ENCODE data around the gene SMAD7. TPM values are rescaled to one million over a fixed set of nuclear protein-coding genes. Genes with fewer than 3 reads are reported as not detected.

SMAD7 gene
- total RNA-seq, 1 donor from 2014 or later, result 77.6 TPM

- Mint-ChIP-seq H3K27ac (peak overlapping the region; percentile 94), H3K4me1 (peaks cover 41% of the 10 kb centered on the region), H3K9me3 (no peaks in the 10 kb centered on the region), H3K36me3 (peaks cover 10% of the 10 kb centered on the region), H3K4me3 (no peak overlapping the region), H3K27me3 (ENCODE audit: low read depth) (no peaks in the 10 kb centered on the region)
- DNase-seq (ENCODE audit: low spot score in 2 of 2, unreplicated experiment in 2 of 2), result no peak
- TF ChIP-seq, protein P1, sequence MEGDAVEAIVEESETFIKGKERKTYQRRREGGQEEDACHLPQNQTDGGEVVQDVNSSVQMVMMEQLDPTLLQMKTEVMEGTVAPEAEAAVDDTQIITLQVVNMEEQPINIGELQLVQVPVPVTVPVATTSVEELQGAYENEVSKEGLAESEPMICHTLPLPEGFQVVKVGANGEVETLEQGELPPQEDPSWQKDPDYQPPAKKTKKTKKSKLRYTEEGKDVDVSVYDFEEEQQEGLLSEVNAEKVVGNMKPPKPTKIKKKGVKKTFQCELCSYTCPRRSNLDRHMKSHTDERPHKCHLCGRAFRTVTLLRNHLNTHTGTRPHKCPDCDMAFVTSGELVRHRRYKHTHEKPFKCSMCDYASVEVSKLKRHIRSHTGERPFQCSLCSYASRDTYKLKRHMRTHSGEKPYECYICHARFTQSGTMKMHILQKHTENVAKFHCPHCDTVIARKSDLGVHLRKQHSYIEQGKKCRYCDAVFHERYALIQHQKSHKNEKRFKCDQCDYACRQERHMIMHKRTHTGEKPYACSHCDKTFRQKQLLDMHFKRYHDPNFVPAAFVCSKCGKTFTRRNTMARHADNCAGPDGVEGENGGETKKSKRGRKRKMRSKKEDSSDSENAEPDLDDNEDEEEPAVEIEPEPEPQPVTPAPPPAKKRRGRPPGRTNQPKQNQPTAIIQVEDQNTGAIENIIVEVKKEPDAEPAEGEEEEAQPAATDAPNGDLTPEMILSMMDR (IDR thresholded peaks at IDR 0.05; ENCODE audit: unreplicated experiment), result no peak
Observed at GRCh38 chr18:48915626-48916425, 34.9 kb downstream of the SMAD7 start.

DNA sequence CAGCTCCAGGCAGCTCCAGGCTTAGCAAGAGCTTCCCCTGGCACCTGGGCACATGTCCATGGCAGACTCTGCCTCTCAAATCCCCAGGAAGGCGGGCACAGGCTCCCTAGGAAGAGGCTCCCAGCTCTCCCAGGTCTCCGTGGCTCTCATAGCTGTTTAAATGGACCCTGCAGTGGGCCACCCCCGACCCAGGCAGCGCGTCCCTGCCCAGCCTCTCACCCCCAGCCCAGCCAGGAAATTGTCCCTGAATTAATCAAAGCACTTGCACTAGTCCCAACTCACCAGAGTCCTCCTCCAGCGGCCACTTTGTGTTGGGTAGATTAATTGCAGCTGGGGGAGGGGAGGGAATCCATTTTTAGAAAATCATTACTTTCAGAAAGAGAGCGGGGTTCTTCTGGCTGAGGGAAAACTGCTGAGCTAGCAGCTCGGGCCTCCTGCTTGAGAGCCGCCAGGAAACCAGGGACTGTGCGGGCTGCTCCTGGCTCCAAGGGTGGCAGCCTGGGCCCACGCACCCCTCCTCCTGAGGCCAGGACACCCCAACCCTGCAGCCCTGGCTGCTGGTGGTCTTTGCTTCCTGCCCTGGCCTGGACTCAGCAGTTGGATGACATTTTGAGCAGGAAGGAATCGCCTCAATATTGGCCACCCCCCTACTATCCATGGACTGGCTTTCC is 36.0 kb downstream of the SMAD7 start:
- H3K4me1 Mint-ChIP-seq, result peaks cover 32% of the 10 kb centered on the region
- no peak for DNase-seq (ENCODE audit: low spot score in 2 of 2, unreplicated experiment in 2 of 2)
- TF ChIP-seq, protein P1 (IDR thresholded peaks at IDR 0.05; ENCODE audit: unreplicated experiment), result no peak
- H3K4me3 Mint-ChIP-seq, result no peak overlapping the region
- H3K27ac Mint-ChIP-seq, result peak overlapping the region; percentile 94
- H3K27me3 Mint-ChIP-seq (ENCODE audit: low read depth), result no peaks in the 10 kb centered on the region
- H3K9me3 Mint-ChIP-seq, result no peaks in the 10 kb centered on the region
- H3K36me3 Mint-ChIP-seq, result peaks cover 2% of the 10 kb centered on the region

- TF ChIP-seq, protein P1 (IDR thresholded peaks at IDR 0.05; ENCODE audit: unreplicated experiment), result no peak
- Mint-ChIP-seq H3K4me3 (no peak overlapping the region), H3K27me3 (ENCODE audit: low read depth) (no peaks in the 10 kb centered on the region), H3K9me3 (no peaks in the 10 kb centered on the region), H3K27ac (peak overlapping the region; percentile 31), H3K4me1 (peaks cover 30% of the 10 kb centered on the region), H3K36me3 (no peaks in the 10 kb centered on the region)
- DNase-seq (ENCODE audit: low spot score in 2 of 2, unreplicated experiment in 2 of 2), result no peak
Observed at GRCh38 chr18:48913775-48914174, 37.0 kb downstream of the SMAD7 start.

DNA sequence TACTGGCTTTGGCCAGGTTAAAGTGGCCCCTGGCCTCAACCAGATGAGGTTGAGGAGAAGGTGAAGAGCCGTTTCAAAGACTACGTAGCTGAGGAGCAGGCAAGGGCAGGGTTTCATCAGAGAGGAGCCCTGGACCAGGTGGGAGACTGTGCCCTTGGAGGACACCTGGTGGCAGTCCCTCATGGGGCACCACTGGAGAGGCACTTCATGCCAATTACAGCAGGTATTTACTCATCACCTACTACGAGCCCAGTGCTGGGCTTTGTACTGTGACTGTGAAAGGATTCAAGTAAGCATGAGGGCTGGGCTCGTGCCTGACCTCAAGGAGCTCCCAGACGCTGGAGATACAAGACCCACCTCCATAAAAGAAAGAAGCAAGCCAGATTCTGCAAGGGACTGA is 37.6 kb downstream of the SMAD7 start:
- no peak for DNase-seq (ENCODE audit: low spot score in 2 of 2, unreplicated experiment in 2 of 2)
- TF ChIP-seq, protein P1 (IDR thresholded peaks at IDR 0.05; ENCODE audit: unreplicated experiment), result no peak
- Mint-ChIP-seq H3K4me1 (peaks cover 30% of the 10 kb centered on the region), H3K4me3 (no peak overlapping the region), H3K27me3 (ENCODE audit: low read depth) (no peaks in the 10 kb centered on the region), H3K36me3 (no peaks in the 10 kb centered on the region), H3K27ac (no peak overlapping the region), H3K9me3 (no peaks in the 10 kb centered on the region)

DNA sequence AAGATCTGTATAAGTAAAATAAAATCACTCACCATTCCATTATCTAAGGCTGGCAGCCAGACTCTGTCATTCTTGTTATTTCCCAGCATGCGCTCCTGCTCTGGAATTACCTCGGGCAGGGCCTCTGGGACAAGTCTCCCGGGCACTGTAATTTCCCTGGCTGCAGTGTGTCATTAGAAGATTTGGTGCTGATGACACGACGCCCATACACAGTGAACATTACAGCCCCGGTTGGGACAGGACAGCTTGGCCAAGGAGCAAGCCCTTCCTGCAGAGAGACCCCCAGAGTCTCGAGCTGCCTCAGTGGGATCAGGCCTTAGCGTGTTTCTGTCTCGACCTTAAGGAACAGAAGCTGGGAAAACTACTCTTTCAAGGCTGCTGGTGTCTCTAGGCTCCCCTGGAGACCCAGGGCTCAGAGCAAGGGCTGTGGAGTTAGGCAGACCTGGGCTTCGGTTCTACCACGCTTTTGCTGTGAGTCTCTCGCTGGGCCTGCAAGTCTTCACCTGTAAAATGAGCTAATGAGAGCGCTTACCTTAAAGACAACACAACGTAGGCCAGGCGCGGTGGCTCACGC is 39.7 kb downstream of the SMAD7 start:
- Mint-ChIP-seq H3K36me3 (no peaks in the 10 kb centered on the region), H3K4me1 (peaks cover 20% of the 10 kb centered on the region), H3K27ac (no peak overlapping the region), H3K4me3 (no peak overlapping the region), H3K27me3 (ENCODE audit: low read depth) (no peaks in the 10 kb centered on the region), H3K9me3 (no peaks in the 10 kb centered on the region)
- TF ChIP-seq, protein P1 (IDR thresholded peaks at IDR 0.05; ENCODE audit: unreplicated experiment), result no peak
- no peak for DNase-seq (ENCODE audit: low spot score in 2 of 2, unreplicated experiment in 2 of 2)

All from mesothelial cell of epicardium (in vitro differentiated cells).